ENCODE data around the gene ZNF519.
"Not testable (repeated sequence)": the region's sequence is repeated elsewhere in the genome, so short reads cannot be mapped to it uniquely, and the experiment has no call there.

ZNF519 gene

DNA sequence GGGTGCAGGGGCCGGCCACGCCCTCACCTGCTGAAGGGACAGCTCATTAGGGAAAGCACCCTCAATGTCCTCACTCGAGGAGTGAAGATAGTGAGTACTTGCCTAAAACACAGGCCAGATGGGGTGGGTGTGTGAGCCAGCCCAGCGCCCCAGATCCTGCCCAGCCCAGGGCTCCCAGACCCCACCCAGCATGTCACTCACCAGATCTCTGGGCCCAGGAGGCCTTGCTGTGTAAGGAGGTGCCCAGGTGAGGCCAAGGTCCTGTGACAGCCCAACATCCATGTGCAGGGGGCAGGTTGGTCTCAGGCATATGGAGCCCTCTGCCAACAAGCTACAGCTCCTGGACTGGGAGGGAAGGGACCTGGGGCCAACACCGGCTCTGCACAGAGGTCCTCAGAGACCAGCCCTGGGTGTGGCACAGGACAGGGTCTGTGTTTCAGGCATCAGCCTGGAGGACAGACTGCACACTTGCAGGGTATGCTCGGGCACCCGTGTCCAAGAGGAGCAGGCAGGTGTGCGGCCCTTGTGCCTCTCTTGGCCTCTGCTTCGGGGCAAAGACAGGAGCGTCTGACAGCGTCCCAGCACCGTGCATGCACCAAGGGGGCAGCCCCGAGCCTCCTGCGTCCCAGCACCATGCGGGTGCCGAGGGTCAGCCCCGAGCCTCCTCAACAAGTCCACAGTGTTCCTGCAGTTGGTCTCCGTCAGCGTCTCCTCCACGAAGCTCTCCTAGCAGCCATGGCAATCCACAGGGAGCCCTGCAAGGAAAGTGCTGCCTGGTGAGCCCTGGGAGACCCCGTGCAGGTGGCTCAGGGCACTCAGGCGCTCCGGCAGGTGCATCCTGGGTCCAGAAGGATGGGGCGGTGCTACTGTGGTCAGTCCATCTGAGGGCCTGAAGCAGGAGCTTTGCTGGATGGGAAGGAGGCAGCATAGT is 16.0 kb upstream of the ZNF519 start:
- DNase-seq (ENCODE audit: low read depth): not testable (repeated sequence)

GRCh38 chr18:14146771-14147170 is 14.5 kb upstream of the ZNF519 start:
- not testable (repeated sequence) for DNase-seq (ENCODE audit: low read depth)

DNA sequence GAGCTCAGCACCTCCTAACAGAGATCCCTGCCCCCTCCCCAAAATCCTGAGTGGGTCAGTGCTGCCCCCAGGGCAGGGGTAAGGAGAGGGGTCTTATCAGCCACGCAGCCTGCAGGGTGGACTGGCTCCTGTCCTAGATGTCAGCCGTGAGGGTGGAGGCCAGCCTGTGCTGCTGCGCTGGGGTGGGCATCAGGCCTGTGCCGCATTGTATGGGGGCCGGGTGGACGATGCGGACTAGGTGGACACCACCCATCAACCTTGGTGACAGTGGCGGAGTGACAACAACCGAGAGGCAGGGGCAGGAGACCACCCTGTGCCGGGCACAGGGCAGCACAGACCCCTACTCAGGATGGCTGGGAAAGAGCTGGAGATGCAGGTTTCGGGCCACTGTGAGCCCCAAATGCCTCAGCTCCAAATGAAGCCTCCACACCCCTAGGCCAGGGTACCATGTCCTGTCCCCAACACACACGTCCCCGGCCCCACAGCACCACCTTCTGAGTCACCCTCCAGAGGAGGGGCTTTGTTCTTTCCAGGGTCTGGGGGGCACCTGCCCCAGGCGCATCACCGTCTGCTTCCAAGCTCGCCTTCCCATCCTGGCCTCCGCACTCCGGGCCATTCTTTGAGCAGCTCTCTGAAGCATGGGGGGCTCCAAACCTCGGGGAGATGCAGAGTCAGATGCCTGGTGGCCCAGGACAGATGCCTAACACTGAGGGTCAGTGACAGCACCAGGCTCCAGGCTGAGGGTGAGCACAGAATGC is 13.5 kb upstream of the ZNF519 start:
- DNase-seq (ENCODE audit: low read depth): not testable (repeated sequence)

- DNase-seq (ENCODE audit: low read depth): not testable (repeated sequence)
These were observed 12.8 kb upstream of the ZNF519 start for GRCh38 chr18:14145021-14145420.

DNA sequence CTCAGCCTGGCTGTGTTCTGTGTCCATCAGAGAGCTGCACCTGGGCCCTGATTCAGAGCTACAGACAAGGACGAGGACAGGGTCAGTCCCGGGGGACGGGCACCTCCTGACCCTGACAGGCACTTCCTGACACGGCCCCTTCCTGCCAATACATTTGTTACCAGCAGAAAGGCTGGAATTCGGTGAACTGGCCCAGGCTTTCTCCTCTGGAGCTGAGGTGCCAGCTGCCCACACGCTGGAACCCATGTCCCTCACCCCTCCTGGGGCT is 12.3 kb upstream of the ZNF519 start:
- DNase-seq (ENCODE audit: low read depth): no peak

- DNase-seq (ENCODE audit: low read depth): not testable (repeated sequence)
These were observed 11.8 kb upstream of the ZNF519 start for GRCh38 chr18:14143871-14144627.

DNA sequence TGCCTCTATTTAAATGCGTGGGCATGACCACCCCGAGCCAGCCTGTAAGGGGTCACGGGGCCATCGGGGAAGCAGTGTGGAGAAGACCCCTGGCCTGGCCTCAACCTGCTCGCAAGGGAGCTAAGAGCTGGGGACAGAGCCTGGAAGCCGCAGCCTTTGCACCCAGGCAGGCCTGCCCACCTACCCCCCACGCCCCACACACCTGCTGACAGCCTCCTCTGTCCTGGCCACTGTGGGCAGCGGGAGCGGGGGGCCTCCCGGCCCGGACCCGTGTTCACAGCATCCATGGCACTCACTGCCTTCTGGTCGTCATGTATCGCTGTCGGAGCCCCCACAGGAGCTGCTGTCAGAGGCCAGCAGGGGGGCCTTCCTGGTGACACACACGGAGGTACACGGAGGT is 11.2 kb upstream of the ZNF519 start:
- not testable (repeated sequence) for DNase-seq (ENCODE audit: low read depth)

DNA sequence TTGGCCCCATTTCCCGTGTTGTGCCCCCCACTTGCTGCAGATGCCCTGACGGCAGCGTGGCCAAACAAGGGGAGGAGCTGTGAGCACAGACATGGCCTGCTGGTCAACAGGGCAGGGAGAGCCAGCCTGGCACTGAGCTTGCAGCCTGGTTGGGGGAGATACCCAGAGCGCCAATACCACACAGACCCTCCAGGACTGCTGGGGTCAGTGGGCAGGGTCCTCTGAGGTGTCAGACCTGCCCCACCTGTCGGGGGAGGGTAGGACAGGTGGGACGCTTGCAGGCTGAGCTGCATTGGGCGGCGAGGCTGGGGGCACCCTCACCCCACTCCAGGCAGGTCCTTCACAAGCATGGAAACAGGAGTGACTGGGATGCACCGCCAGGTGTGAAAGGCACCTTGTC is 9.9 kb upstream of the ZNF519 start:
- DNase-seq (ENCODE audit: low read depth): not testable (repeated sequence)

- not testable (repeated sequence) for DNase-seq (ENCODE audit: low read depth)
These were observed 7.3 kb upstream of the ZNF519 start for GRCh38 chr18:14139583-14139982.

GRCh38 chr18:14137971-14138370 is 5.7 kb upstream of the ZNF519 start:
- DNase-seq (ENCODE audit: low read depth): not testable (repeated sequence)

GRCh38 chr18:14131696-14132270 is 452 bp downstream of the ZNF519 start:
- not testable (repeated sequence) for DNase-seq (ENCODE audit: low read depth)

DNA sequence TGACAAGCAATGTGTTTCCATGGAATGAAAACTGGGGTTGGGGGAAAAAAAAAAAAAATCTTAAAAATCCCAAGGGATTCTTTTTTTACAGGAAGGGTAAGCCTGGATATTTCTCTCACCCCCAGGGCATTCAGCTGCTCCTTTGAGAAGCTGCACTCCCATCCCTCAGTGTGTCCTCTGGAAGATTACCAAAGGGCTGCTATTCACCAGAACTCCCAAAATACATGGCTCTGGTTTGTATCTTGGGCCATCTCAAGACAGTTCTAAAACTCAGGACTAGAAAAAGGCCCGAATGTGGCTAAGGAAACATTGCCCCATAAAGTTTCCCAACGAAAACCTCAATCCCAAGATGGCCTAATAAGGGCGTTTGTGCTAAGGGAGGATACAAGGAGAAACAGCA is 1.4 kb downstream of the ZNF519 start:
- not testable (repeated sequence) for DNase-seq (ENCODE audit: low read depth)

GRCh38 chr18:14124689-14125088 is 7.5 kb downstream of the ZNF519 start:
- DNase-seq (ENCODE audit: low read depth): no peak

- no peak for DNase-seq (ENCODE audit: low read depth)
These were observed 10.1 kb downstream of the ZNF519 start for GRCh38 chr18:14122097-14122496.

DNA sequence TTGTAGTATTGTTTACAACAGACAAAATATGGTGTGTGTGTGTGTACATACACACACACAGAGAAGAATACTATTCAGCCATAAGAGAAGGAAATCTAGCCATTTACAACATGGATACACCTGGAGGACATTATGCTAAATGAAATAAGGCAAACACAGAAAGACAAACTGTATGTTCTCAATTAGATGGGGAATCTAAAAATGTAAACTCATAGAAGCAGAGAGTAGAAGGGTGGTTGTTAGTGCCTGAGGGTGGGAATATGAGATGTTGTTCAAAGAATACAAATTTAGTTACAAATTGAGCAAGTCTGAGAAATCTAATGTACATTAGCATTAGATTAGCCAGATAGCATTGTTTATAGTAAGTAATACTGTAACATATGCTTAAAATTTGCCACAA is 11.3 kb downstream of the ZNF519 start:
- no peak for DNase-seq (ENCODE audit: low read depth)

- peak; percentile 17 for DNase-seq (ENCODE audit: low read depth)
These were observed 14.6 kb downstream of the ZNF519 start for GRCh38 chr18:14117606-14118005.

GRCh38 chr18:14106906-14107305 is 25.3 kb downstream of the ZNF519 start:
- no peak for DNase-seq (ENCODE audit: low read depth)

- no peak for DNase-seq (ENCODE audit: low read depth)
These were observed 27.1 kb downstream of the ZNF519 start for GRCh38 chr18:14104906-14105748.

DNA sequence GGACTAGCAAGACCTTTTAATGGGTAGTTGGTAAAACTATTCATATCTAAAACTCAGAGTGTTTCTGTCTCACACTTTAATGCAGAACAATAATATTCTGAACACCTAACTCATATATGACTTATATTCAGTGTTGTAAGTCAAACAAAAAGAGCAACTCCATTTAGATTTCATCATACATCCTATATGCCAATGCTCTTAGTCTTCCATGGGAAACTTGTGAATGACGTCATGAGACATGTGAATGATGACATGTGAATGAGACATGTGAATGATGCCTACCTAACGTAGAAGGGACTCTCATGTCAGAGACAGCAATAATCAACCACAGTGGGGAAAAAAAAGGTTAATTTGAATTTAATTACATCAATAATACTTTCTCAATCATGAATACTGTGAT is 28.0 kb downstream of the ZNF519 start:
- DNase-seq (ENCODE audit: low read depth): no peak

DNA sequence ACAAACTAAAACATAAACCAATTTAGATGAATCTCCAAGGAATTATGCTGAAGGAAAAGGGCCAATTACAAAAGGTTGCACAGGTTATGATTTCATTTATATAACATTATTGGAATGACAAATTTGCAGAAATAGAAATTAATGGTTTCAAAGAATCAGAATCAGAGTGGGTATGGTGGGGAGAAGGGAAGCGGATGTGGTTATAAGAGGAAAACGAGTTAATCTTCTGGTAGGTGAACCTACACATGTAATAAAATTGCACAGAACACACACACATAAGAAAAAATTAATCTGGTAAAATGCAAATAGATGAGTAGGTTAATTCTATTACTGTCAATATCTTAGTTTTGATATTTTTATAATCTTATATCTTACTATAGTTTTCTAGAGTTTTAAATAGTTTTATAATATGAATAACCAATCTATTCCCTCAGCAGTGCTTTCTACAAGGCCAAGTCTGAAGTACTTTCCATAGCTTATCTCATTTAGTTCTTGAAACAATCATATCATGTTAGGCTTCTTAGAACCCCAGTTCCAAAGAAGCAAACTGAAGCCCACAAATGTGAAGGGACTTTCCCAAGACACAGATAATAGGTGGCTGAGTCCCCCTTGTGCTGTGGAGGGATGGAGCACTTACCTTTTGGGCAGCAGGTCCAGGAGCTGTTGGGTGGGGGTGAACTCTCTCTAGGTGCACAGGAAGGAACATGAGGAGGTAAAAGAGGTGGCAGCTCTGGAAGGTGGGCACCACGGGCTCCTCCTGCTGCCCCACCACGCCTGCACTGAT is 31.5 kb downstream of the ZNF519 start:
- DNase-seq (ENCODE audit: low read depth): no peak
